Measurements from ENCODE around the gene TCF7L2. TPM values are rescaled to one million over a fixed set of nuclear protein-coding genes. Genes with fewer than 3 reads are reported as not detected.

Gene TCF7L2
- total RNA-seq, 4 donors from 2014 or later = 12.7 to 59.9 (median 16.1) TPM

DNA sequence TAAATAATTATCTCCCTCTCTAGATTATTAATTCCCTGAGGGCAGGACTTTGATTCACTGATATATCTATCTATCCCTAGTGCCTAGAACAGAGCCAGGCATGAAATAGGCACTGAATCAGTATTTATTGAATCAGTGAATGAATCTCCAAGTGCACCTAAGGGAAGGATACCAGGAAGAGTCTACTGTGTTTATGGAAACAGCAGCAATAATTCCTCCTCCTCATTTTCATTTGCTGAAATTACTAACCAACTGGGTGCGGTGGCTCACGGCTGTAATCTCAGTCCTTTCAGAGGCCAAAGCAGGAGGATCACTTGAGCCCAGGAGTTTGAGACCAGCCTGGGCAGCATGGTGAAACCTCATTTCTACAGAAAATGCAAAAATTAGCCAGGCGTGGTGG is 161.2 kb downstream of the TCF7L2 start:
- Histone ChIP-seq H3K4me1 (peaks cover 0 to 3% of the 10 kb centered on the region in 2 donors), H3K4me3 (no peak overlapping the region), H3K27me3 (no peaks in the 10 kb centered on the region), H3K36me3 (no peaks in the 10 kb centered on the region), H3K9me3 (no peaks in the 10 kb centered on the region), H3K27ac (no peak overlapping the region)
- intact Hi-C loops (cut with DNase I; ENCODE audit: low total_unique reads) = no loop called here
- no peak for DNase-seq
- TF ChIP-seq, protein P1, sequence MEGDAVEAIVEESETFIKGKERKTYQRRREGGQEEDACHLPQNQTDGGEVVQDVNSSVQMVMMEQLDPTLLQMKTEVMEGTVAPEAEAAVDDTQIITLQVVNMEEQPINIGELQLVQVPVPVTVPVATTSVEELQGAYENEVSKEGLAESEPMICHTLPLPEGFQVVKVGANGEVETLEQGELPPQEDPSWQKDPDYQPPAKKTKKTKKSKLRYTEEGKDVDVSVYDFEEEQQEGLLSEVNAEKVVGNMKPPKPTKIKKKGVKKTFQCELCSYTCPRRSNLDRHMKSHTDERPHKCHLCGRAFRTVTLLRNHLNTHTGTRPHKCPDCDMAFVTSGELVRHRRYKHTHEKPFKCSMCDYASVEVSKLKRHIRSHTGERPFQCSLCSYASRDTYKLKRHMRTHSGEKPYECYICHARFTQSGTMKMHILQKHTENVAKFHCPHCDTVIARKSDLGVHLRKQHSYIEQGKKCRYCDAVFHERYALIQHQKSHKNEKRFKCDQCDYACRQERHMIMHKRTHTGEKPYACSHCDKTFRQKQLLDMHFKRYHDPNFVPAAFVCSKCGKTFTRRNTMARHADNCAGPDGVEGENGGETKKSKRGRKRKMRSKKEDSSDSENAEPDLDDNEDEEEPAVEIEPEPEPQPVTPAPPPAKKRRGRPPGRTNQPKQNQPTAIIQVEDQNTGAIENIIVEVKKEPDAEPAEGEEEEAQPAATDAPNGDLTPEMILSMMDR (IDR thresholded peaks at IDR 0.05) = no peak

DNA sequence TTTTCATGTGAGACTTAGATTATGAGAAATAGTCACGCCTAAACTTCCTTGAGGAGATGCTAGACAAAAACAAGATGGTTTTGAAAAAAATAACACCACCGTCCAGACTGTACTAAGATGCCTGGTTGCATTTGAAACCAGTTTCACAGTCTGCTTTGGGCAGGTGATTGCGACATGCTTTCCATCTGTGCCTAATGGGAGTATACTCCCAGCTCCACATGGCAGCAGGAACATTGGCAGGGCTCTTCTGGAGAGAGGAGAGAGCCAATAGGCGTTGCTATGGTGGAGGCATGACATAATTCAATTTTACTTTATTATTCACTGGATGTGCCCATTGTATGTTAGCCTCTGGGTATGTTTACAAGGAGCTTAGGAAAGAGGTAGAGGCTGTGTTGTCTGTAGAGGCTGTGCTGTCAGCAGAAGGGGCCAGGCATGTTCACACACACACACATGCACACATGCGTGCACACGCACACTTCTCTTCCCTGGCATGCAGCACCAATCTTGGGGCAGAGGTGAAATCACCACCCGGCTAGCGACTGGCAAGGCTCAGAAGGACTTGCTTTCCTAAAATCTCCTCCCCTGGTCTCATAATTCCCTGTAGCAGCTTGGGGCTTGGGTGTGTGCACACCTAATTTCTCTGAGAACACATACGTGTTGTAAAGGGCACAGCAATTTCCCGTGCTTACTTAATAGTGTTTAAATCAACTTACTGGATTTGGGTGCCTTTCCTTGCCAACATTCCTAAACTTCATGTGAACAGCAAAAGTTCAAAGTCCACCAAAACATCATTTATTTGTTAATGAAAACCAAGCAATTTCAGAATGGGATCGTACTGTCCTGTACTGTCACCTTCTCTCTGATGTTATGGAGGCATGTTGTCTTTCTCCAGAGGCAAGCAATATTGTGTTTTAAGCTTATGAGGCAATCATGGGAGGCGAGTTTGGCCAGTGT is 162.1 kb downstream of the TCF7L2 start:
- no peaks in the 10 kb centered on the region for H3K9me3 ChIP-seq
- H3K4me1 ChIP-seq = peaks cover 0 to 3% of the 10 kb centered on the region in 2 donors
- H3K27ac ChIP-seq = peak overlapping the region in 1 of 2 donors; percentile 5
- DNase-seq = no peak
- no peaks in the 10 kb centered on the region for H3K36me3 ChIP-seq
- H3K4me3 ChIP-seq = no peak overlapping the region
- TF ChIP-seq POLR2A (IDR thresholded peaks at IDR 0.05) = no peak
- TF ChIP-seq, protein P1 (IDR thresholded peaks at IDR 0.05) = no peak
- intact Hi-C loops (cut with DNase I; ENCODE audit: low total_unique reads) = no loop called here
- no peaks in the 10 kb centered on the region for H3K27me3 ChIP-seq

DNA sequence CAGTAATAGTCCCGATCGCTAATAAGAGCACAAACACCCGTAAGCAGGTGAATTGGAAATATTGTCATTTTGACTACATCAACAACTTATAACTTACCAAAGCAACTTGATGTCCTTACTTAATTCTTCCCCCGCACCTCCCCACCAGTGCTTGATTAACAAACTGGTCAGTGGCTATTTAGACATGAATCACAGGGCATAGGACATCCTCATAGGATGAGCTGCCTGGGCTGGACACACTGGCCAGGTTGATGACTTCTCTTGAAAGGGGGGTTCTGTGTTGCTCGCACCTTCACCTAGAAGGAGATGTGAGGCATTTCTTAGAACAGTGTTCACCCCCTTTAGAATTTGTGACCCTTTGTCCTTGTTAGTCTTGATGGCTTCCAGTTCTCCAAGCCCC is 163.2 kb downstream of the TCF7L2 start:
- no peak overlapping the region for H3K27ac ChIP-seq
- no peaks in the 10 kb centered on the region for H3K27me3 ChIP-seq
- H3K9me3 ChIP-seq = no peaks in the 10 kb centered on the region
- no peaks in the 10 kb centered on the region for H3K36me3 ChIP-seq
- no peak for DNase-seq
- no peak overlapping the region for H3K4me3 ChIP-seq
- TF ChIP-seq POLR2A (IDR thresholded peaks at IDR 0.05) = no peak
- TF ChIP-seq, protein P1 (IDR thresholded peaks at IDR 0.05) = no peak
- peaks cover 0 to 3% of the 10 kb centered on the region in 2 donors for H3K4me1 ChIP-seq
- intact Hi-C loops (cut with DNase I; ENCODE audit: low total_unique reads) = no loop called here

DNA sequence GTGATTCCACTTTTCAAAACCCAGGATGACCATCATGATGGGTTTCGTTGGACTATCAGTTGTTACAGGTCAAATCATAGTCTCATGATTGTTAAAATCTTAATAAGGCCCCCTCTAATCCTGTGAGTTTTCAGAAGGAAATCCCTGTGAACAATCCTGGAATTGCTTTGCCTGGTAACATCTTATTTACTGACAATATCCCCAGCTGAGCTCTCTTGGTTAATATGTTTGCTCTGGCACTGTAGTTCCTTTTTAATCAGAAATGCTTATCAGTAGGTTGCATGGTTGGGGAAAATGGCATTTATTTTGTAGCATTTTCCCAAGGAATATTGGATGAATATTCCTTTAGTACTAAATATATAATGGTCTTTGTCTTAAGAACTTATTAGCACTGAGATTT is 163.9 kb downstream of the TCF7L2 start:
- H3K27ac ChIP-seq = no peak overlapping the region
- no peak for TF ChIP-seq POLR2A (IDR thresholded peaks at IDR 0.05)
- TF ChIP-seq, protein P1 (IDR thresholded peaks at IDR 0.05) = no peak

DNA sequence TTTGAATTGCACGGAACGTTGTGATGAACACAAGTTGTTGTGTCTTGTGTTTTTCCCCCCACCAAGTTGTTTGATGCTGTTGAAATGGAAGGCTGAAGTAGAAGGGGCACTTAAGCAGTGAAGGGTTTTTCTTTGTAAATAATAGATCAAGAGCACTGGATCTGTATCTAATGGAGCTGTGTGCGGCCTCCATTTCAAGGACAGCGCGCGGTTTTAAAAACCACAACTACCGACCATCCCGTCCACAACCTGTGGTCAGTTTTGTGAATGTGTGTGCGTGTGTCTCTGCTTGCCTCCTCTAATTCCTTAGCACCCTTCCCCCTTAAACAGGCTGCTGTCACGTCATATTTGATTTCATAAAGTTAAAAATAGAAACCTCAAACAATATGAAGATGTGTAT is 165.5 kb downstream of the TCF7L2 start:
- Histone ChIP-seq H3K36me3 (no peaks in the 10 kb centered on the region), H3K27me3 (no peaks in the 10 kb centered on the region), H3K4me3 (no peak overlapping the region), H3K4me1 (peaks cover 0 to 3% of the 10 kb centered on the region in 2 donors), H3K27ac (no peak overlapping the region), H3K9me3 (no peaks in the 10 kb centered on the region)
- DNase-seq = no peak
- intact Hi-C loops (cut with DNase I; ENCODE audit: low total_unique reads) = no loop called here
- TF ChIP-seq POLR2A (IDR thresholded peaks at IDR 0.05) = no peak
- TF ChIP-seq, protein P1 (IDR thresholded peaks at IDR 0.05) = no peak

More for the DNA sequence above, 163.9 kb downstream of the TCF7L2 start:
- DNase-seq = no peak
- no peaks in the 10 kb centered on the region for H3K9me3 ChIP-seq
- no peak overlapping the region for H3K4me3 ChIP-seq
- no peaks in the 10 kb centered on the region for H3K27me3 ChIP-seq
- intact Hi-C loops (cut with DNase I; ENCODE audit: low total_unique reads) = no loop called here
- no peaks in the 10 kb centered on the region for H3K36me3 ChIP-seq
- H3K4me1 ChIP-seq = peaks cover 0 to 3% of the 10 kb centered on the region in 2 donors
